Upper lobe of left lung (tissue), 4 donors: Measurements from ENCODE around the gene ZNF627.
"Not testable (repeated sequence)": the region's sequence is repeated elsewhere in the genome, so short reads cannot be mapped to it uniquely, and the experiment has no call there.

Experiments used
- CTCF ChIP-seq, 6 experiments: fragments of 450-650 bp in 4 of 6; fragments of 200-600 bp in 2 of 6; sonication (generic) in 2 of 6; IDR thresholded peaks; one replicate each; pipeline ENCODE4 v1.5.1; 2016 to 2019; ENCODE audit warnings: antibody characterized with exemption in 6 of 6
- EP300 ChIP-seq, 4 donors: sonication (generic); formaldehyde crosslinking; IDR thresholded peaks; one replicate each; pipeline ENCODE4 v1.5.1; 2017; ENCODE audit warnings: antibody characterized with exemption in 4 of 4, control low read depth in 2 of 4
- POLR2A ChIP-seq, 4 donors: fragments of 450-650 bp; IDR thresholded peaks; one replicate each; pipeline ENCODE4 v1.5.1; 2016 to 2017; ENCODE audit warnings: antibody characterized with exemption in 4 of 4, mild to moderate bottlenecking in 2 of 4

- TF ChIP-seq CTCF, POLR2A, EP300 (IDR thresholded peaks at IDR 0.05): not testable (repeated sequence)
Observed at GRCh38 chr19:11564082-11564807, 33.0 kb upstream of the ZNF627 start.
